Endothelial cell of umbilical vein (primary cell): ENCODE data around the gene CEP104.

Experiments used
- CTCF ChIP-seq, 2 donors: IDR thresholded peaks; 1 replicate in 1 of 2; 2 replicates in 1 of 2; pipeline ENCODE4 v1.5.1; 2011; ENCODE audit warnings: low read length in 2 of 2, mild to moderate bottlenecking in 2 of 2, moderate library complexity in 2 of 2, control low read depth in 1 of 2, inconsistent platforms in 1 of 2, low read depth in 1 of 2; ENCODE audit not compliant: insufficient read depth in 1 of 2; ENCODE audit errors: extremely low read depth in 1 of 2
- EZH2 ChIP-seq: IDR thresholded peaks from 2 replicates; pipeline ENCODE4 v1.6.1; 2012; ENCODE audit warnings: borderline replicate concordance, low read depth, mild to moderate bottlenecking, moderate library complexity, low read length, inconsistent platforms; ENCODE audit not compliant: severe bottlenecking
- POLR2A ChIP-seq: IDR thresholded peaks from 2 replicates; pipeline ENCODE4 v1.6.1; 2012; ENCODE audit warnings: low read depth, mild to moderate bottlenecking, control low read depth, low read length
- POLR2AphosphoS5 ChIP-seq: IDR thresholded peaks from 2 replicates; pipeline ENCODE4 v1.6.1; 2012; ENCODE audit warnings: low read depth, mild to moderate bottlenecking, control low read depth, low read length, moderate library complexity; ENCODE audit not compliant: insufficient read depth

- no peak for TF ChIP-seq CTCF (IDR thresholded peaks at IDR 0.05; ENCODE audit: extremely low read depth in 1 of 2, insufficient read depth in 1 of 2, low read depth in 1 of 2, low read length in 2 of 2)
- TF ChIP-seq POLR2A = peak; percentile 68
- no peak for TF ChIP-seq EZH2
- peak; percentile 80 for TF ChIP-seq POLR2AphosphoS5
Measured at GRCh38 chr1:3900150-3900968, 43.3 kb upstream of the CEP104 start, which contains the start of gene C1orf174.
